AG10803 (cell line): ENCODE data around the gene MDFIC.
"Not testable (repeated sequence)": the region's sequence is repeated elsewhere in the genome, so short reads cannot be mapped to it uniquely, and the experiment has no call there.

Experiments used
- DNase-seq: peaks from one replicate; pipeline ENCODE4 v3.0.0; 2010; ENCODE audit warnings: low read depth
- H3K4me3 ChIP-seq: 2 replicates; pipeline ENCODE4 v1.5.1; 2011; ENCODE audit warnings: mild to moderate bottlenecking, low read length, control low read depth
- TF ChIP-seq, protein P1 (sequence below): conservative IDR thresholded peaks from 2 replicates; pipeline ENCODE4 v1.5.1; 2011; ENCODE audit warnings: mild to moderate bottlenecking, low read length, control low read depth, inconsistent platforms

The MDFIC gene, protein sequence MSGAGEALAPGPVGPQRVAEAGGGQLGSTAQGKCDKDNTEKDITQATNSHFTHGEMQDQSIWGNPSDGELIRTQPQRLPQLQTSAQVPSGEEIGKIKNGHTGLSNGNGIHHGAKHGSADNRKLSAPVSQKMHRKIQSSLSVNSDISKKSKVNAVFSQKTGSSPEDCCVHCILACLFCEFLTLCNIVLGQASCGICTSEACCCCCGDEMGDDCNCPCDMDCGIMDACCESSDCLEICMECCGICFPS

DNA sequence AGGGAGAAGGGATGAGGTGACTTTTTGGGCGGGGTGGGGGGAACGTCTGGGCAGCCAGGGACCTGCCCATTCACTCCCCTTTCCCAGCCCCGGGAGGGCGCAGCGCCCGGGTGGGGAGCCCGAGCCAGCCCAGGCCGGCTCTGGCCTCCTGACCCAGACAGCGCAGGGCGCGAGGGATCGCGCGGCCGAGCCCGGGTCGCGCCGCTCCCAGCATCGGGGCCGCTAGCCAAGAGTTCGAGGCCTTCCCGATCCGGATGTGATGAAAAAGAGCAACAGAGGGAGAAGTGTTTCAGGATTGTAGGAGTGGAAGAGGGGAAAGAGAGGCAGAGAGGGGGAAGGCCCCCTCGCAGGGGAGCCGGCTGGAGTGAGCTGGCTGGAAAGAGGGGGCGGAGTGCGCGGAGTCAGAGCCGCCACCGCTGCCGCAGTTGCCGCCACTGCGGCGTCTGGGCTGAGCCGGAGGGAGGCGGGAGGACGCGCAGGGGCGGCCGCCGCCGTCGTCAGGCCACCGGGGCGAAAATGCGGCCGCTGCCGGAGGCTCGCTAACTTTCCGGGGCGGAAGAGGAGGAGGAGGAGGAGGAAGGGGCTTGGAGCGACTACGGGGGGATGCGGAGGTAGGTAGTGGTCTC lies at the start of gene MDFIC:
Gene MDFIC, plus strand, starts transcription at position 69 of the 626 bp plus-strand sequence. CDS start 940 bp downstream, outside the sequence.
- DNase-seq = peak; percentile 61
- H3K4me3 ChIP-seq = peak within 1 kb of the TSS; percentile 71

DNA sequence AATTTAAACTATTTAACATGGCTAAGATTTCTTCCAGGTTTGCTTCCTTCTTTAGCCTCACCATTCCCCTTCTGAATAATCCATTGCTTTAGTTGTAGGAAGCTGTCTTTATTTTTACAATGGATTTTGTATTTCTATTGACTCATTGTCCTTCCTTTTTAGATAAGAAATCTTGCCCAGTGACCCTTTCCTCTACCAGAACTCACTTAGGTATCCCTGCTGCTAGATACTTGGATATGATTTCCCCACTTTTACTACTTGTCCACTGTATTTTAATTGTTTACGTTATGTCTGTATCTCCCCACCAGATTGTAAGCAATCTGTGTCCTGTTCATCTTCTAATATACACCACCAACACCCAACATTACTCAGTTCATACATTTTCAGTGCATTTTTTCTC lies 47.7 kb upstream of the MDFIC start:
- no peak for DNase-seq
- TF ChIP-seq, protein P1, sequence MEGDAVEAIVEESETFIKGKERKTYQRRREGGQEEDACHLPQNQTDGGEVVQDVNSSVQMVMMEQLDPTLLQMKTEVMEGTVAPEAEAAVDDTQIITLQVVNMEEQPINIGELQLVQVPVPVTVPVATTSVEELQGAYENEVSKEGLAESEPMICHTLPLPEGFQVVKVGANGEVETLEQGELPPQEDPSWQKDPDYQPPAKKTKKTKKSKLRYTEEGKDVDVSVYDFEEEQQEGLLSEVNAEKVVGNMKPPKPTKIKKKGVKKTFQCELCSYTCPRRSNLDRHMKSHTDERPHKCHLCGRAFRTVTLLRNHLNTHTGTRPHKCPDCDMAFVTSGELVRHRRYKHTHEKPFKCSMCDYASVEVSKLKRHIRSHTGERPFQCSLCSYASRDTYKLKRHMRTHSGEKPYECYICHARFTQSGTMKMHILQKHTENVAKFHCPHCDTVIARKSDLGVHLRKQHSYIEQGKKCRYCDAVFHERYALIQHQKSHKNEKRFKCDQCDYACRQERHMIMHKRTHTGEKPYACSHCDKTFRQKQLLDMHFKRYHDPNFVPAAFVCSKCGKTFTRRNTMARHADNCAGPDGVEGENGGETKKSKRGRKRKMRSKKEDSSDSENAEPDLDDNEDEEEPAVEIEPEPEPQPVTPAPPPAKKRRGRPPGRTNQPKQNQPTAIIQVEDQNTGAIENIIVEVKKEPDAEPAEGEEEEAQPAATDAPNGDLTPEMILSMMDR = no peak
- no peak overlapping the region for H3K4me3 ChIP-seq

More for the DNA sequence above, at the start of gene MDFIC:
- TF ChIP-seq, protein P1 = no peak; the same call in 1 of the 2 replicates

DNA sequence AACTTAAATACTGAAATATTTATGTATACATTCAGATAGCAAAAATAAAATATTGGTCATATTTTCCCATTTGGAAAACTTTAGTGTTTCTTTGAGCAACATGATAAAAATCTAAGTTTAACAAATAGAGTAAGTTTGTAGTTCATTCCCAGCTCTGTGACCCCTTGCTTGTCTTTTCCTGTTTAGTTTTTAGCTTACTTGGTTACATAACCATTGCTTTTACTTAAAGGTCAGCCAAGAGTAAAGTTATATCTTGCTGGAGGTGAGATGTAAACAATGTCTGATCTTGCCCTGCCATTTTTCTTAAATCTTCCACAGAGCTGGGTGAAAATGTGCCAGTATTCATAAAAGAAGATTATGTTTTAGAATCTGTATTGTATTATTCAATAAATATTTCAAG lies 46.7 kb upstream of the MDFIC start:
- TF ChIP-seq, protein P1 = no peak
- DNase-seq = no peak
- H3K4me3 ChIP-seq = no peak overlapping the region

GRCh38 chr7:114879554-114879953 lies 42.3 kb upstream of the MDFIC start:
- TF ChIP-seq, protein P1 = no peak
- H3K4me3 ChIP-seq = no peak overlapping the region
- peak; percentile 94 for DNase-seq

DNA sequence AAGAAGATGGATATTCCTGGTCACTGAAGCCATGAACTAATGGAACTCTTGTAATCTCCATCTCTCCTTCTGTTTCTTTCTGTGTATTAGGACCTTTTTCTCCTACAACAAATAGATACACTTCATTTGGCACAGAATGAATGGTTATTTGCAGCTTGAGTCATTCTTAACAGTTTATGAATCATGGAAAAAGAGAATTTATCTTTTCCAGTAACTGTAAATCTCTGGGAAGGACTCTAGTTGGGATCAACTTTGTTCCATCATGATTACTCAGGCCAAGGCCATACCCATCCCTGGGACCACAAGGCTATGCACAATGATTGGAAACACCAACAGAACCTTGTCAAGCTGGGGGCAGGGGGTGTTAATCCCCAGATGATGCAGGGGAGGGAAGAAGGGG lies 36.1 kb upstream of the MDFIC start:
- TF ChIP-seq, protein P1 = no peak
- peak; percentile 13 for DNase-seq
- no peak overlapping the region for H3K4me3 ChIP-seq

- TF ChIP-seq, protein P1 = no peak
- no peak overlapping the region for H3K4me3 ChIP-seq
- DNase-seq = no peak
Measured at GRCh38 chr7:114886241-114886640, 35.7 kb upstream of the MDFIC start.

DNA sequence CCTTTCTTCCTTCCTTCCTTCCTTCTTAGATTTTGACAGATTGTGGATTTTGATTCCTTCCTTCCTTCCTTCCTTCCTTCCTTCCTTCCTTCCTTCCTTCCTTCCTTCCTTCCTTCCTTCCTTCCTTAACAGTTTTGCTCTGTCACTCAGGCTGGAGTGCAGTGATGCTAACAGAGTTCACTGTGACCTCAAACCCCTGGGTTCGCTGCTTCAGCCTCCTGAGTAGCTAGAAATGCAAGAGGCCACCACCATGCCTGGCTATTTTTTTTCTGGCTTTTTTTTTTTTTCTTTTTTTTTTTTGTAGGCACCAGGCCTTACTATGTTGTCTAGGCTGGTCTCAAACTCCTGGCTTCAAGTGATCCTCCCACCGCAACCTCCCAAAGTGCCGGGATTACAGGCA lies 32.8 kb upstream of the MDFIC start:
- not testable (repeated sequence) for DNase-seq, H3K4me3 ChIP-seq
